Common myeloid progenitor, CD34-positive (primary cell): ENCODE results near the gene TMEM256.
"Not testable (repeated sequence)": the region's sequence is repeated elsewhere in the genome, so short reads cannot be mapped to it uniquely, and the experiment has no call there.

Source experiments
- CTCF ChIA-PET: fragments of 350-600 bp; sonication (Branson Sonifier 250); formaldehyde crosslinking; loops from one replicate; lab custom pipeline; 2021; ENCODE audit warnings: antibody characterized with exemption; lab: Charles Lee
- POLR2A ChIA-PET: fragments of 350-600 bp; sonication (Branson Sonifier 250); formaldehyde crosslinking; loops from one replicate; lab custom pipeline; 2021; ENCODE audit warnings: antibody characterized with exemption; lab: Charles Lee
- DNase-seq, 3 donors: peaks; one replicate each; pipeline versions ENCODE4 v3.0.0 to v3.0.0-alpha.2; 2013
- H3K27ac ChIP-seq, 2 experiments: 1 replicate in 1 of 2; 2 replicates in 1 of 2; pipeline ENCODE4 v1.7.0; 2013; ENCODE audit warnings: inconsistent platforms in 2 of 2, low read length in 2 of 2, mild to moderate bottlenecking in 2 of 2, low read depth in 1 of 2, moderate library complexity in 1 of 2; ENCODE audit not compliant: severe bottlenecking in 2 of 2, insufficient read depth in 1 of 2, poor library complexity in 1 of 2
- H3K27me3 ChIP-seq, 5 experiments: replicated peaks in 2 of 5; 1 replicate in 3 of 5; 2 replicates in 2 of 5; pipeline versions ENCODE4 v1.6.1 to v1.7.0; 2013; ENCODE audit warnings: low read length in 4 of 5, mild to moderate bottlenecking in 2 of 5, moderate library complexity in 2 of 5, inconsistent platforms in 1 of 5; ENCODE audit not compliant: insufficient read depth in 5 of 5, control insufficient read depth in 4 of 5
- H3K36me3 ChIP-seq, 4 experiments: 1 replicate in 2 of 4; 2 replicates in 2 of 4; pipeline versions ENCODE4 v1.6.1 to v1.7.0; 2013; ENCODE audit warnings: low read length in 3 of 4, control low read depth in 1 of 4, mild to moderate bottlenecking in 1 of 4; ENCODE audit not compliant: control insufficient read depth in 4 of 4, insufficient read depth in 4 of 4
- H3K4me1 ChIP-seq, 4 experiments: 1 replicate in 3 of 4; 2 replicates in 1 of 4; pipeline versions ENCODE4 v1.6.1 to v1.7.1; 2013; ENCODE audit warnings: low read length in 3 of 4, mild to moderate bottlenecking in 3 of 4, control low read depth in 1 of 4, inconsistent platforms in 1 of 4, moderate library complexity in 1 of 4; ENCODE audit not compliant: control insufficient read depth in 4 of 4, insufficient read depth in 4 of 4; ENCODE audit errors: control extremely low read depth in 1 of 4
- H3K4me3 ChIP-seq, 7 experiments: 1 replicate in 4 of 7; 2 replicates in 3 of 7; pipeline versions ENCODE4 v1.5.1 to v1.7.0; 2013; ENCODE audit warnings: mild to moderate bottlenecking in 7 of 7, low read length in 6 of 7, moderate library complexity in 6 of 7, inconsistent platforms in 2 of 7, low read depth in 2 of 7, control low read depth in 1 of 7; ENCODE audit not compliant: insufficient read depth in 4 of 7, control insufficient read depth in 1 of 7; ENCODE audit errors: extremely low read depth in 1 of 7
- H3K9me3 ChIP-seq, 5 experiments: 1 replicate in 4 of 5; 2 replicates in 1 of 5; pipeline versions ENCODE4 v1.6.1 to v1.7.1; 2013; ENCODE audit warnings: low read length in 4 of 5, mild to moderate bottlenecking in 2 of 5, inconsistent platforms in 1 of 5, low read depth in 1 of 5, moderate library complexity in 1 of 5; ENCODE audit not compliant: control insufficient read depth in 4 of 5, insufficient read depth in 2 of 5; ENCODE audit errors: control extremely low read depth in 1 of 5
- WGBS: methylation state at CpG from one replicate; pipeline ENCODE4 v1.1.5; 2013; ENCODE audit not compliant: insufficient coverage; 5-methylcytosine and 5-hydroxymethylcytosine counted together

TMEM256 gene

DNA sequence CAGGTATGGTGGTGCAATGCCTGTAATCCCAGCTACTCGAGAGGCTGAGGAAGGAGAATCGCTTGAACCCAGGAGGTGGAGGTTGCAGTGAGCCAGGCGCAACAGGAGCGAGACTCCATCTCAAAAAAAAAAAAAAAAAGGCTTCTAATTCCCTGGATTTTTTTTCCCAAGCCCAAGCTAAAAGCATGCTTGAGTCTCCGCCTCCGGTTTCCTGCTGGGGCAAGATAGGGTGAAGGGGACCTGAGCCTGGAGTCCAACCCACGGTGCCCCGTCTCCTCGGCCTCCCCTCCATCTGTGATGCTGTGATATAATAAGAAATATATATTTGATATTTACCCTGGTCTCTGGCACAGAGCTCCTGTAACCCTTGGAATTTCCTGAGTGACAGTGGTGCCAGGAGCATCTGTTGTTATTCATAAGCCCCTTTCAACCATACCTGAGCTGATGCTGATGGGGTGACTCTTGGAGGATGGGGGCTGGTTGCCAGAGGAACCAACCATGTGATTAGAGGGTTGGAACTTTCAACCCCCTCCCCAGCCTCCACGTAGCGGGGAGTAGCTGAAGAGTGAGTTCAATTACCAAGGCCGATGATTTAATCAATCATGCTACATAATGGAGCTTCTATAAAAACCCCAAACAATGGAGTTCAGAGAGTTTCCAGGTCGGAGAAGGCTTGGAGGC is 35.8 kb downstream of the TMEM256 start:
- ChIA-PET POLR2A (interaction anchor here (0.6 kb wide), 1 partner anchor 190 kb away, joined by 3 read pairs; the partner anchor contains the start of gene TNFSF13), CTCF (interaction anchor here (0.9 to 1.9 kb wide), 3 partner anchors 12 to 72 kb away, joined by 3 to 8 read pairs (median 3); no protein-coding TSS in a partner anchor)
- 67% methylated on average over 2 of the region's 13 CpGs for WGBS
- Histone ChIP-seq H3K27ac (no peak overlapping the region), H3K36me3 (no peaks in the 10 kb centered on the region), H3K27me3 (peaks cover 0 to 6% (median 0%) of the 10 kb centered on the region in 5 experiments), H3K4me1 (no peaks in the 10 kb centered on the region), H3K9me3 (no peaks in the 10 kb centered on the region), H3K4me3 (no peak overlapping the region)
- DNase-seq = no peak

- Histone ChIP-seq H3K27me3 (peaks cover 0 to 6% (median 0%) of the 10 kb centered on the region in 5 experiments), H3K27ac (no peak overlapping the region), H3K9me3 (no peaks in the 10 kb centered on the region), H3K36me3 (no peaks in the 10 kb centered on the region), H3K4me1 (no peaks in the 10 kb centered on the region), H3K4me3 (no peak overlapping the region)
- POLR2A ChIA-PET = no interaction called here
- no peak for DNase-seq
- CTCF ChIA-PET = interaction anchor here (1.9 kb wide), 1 partner anchor 11 kb away, joined by 8 read pairs; no protein-coding TSS in a partner anchor
- 100% methylated on average over 3 of the region's 8 CpGs for WGBS
Measured at GRCh38 chr17:7367083-7367482, 36.8 kb downstream of the TMEM256 start.

DNA sequence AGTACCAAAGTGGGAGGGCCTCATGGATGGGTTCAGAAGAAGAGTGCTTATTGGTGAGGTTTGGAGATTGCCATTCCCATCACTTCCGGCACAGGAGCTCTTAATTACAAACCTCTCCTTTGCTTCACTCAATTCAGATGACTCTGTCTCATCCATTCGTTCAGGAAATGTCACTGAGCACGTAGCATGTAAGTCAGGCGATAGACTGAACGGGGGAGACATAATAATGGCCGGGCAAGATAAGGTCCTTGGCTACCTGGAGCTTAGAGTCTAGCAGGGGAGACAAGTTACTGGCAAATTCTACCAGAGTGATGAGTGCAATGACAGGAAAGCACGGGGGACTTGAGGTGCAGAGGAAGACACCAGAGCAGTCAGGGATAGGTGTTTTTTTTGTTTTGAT is 37.9 kb downstream of the TMEM256 start:
- POLR2A ChIA-PET, H3K4me1 ChIP-seq, DNase-seq, H3K9me3 ChIP-seq, H3K4me3 ChIP-seq, H3K36me3 ChIP-seq, H3K27ac ChIP-seq, H3K27me3 ChIP-seq: not testable (repeated sequence)
- CTCF ChIA-PET = interaction anchor here (1.2 kb wide), 1 partner anchor 71 kb away, joined by 3 read pairs; no protein-coding TSS in a partner anchor
- no CpG with 5 or more reads among the region's 7 CpGs for WGBS

- POLR2A ChIA-PET = no interaction called here
- no peaks in the 10 kb centered on the region for H3K9me3 ChIP-seq
- 94% methylated on average over 5 of the region's 6 CpGs for WGBS
- no peak overlapping the region for H3K27ac ChIP-seq
- no peaks in the 10 kb centered on the region for H3K4me1 ChIP-seq
- H3K27me3 ChIP-seq = no peaks in the 10 kb centered on the region
- CTCF ChIA-PET = interaction anchor here (1.8 kb wide), 1 partner anchor 10 kb away, joined by 4 read pairs; no protein-coding TSS in a partner anchor
- no peak for DNase-seq
- H3K36me3 ChIP-seq = no peaks in the 10 kb centered on the region
- H3K4me3 ChIP-seq = no peak overlapping the region
Measured at GRCh38 chr17:7363311-7363710, 40.6 kb downstream of the TMEM256 start.

DNA sequence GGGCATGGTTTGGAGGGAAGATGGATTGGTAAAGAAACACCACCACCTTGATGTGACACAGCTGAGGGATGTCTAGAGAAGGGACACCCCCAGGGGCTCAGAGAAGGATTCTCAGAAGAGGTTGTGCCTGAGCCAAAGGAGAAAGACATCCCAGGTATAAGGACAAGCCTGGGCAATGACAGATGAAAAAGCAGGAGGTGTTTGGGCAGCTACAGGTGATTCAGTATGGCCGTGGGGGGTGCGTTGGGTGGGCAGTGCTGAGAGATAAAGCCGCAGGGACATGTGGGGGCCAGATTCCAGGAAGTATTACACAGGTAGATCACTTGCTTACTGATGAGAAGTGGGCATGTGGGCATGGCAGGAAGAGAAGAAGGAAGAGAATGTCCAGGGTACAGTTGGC is 42.0 kb downstream of the TMEM256 start:
- Histone ChIP-seq H3K36me3 (no peaks in the 10 kb centered on the region), H3K9me3 (no peaks in the 10 kb centered on the region), H3K27me3 (no peaks in the 10 kb centered on the region), H3K4me3 (no peak overlapping the region), H3K4me1 (no peaks in the 10 kb centered on the region), H3K27ac (no peak overlapping the region)
- ChIA-PET POLR2A (no interaction called here), CTCF (interaction anchor here (0.8 to 1.8 kb wide), 2 partner anchors 8 to 40 kb away, joined by 3 to 4 read pairs; no protein-coding TSS in a partner anchor)
- DNase-seq = no peak
- 59% methylated on average over 3 of the region's 3 CpGs for WGBS

- ChIA-PET POLR2A (no interaction called here), CTCF (interaction anchor here (1.3 to 2.1 kb wide), 2 partner anchors 11 to 41 kb away, joined by 3 to 8 read pairs; no protein-coding TSS in a partner anchor)
- H3K9me3 ChIP-seq = no peaks in the 10 kb centered on the region
- no peak for DNase-seq
- WGBS = 93% methylated on average over 1 of the region's 2 CpGs
- no peak overlapping the region for H3K4me3 ChIP-seq
- peaks cover 0 to 7% (median 0%) of the 10 kb centered on the region in 4 experiments for H3K36me3 ChIP-seq
- peaks cover 0 to 11% (median 4%) of the 10 kb centered on the region in 4 experiments for H3K4me1 ChIP-seq
- no peaks in the 10 kb centered on the region for H3K27me3 ChIP-seq
- no peak overlapping the region for H3K27ac ChIP-seq
Measured at GRCh38 chr17:7357381-7357780, 46.5 kb downstream of the TMEM256 start.

DNA sequence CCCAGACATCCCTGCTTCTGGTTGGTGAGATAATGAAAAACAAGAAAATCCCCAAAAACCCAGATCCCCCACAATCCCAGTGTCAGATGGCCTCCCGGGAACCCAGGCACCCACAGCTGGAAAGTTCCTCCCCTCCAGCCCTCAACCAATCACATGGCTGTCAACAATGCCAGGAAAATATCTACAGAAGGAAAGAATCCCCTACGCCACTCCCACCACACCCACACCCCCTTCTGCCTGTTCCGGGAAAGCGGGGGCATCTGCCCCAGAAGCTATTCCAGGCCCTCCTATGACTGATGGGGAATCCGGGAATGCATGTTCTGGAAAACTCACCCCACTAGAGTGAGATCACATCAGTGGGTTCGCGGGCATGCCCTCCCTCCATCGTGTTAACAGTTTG is 47.1 kb downstream of the TMEM256 start:
- H3K4me3 ChIP-seq = no peak overlapping the region
- ChIA-PET CTCF (interaction anchor here (1.0 to 4.4 kb wide), 13 partner anchors 11 to 204 kb away, joined by 3 to 28 read pairs (median 8); partner anchors contain the start of genes NEURL4, NLGN2, SENP3 and TMEM102), POLR2A (interaction anchor here (0.6 to 1.7 kb wide), 3 partner anchors 25 to 136 kb away, joined by 3 to 6 read pairs (median 5); partner anchors contain the start of gene POLR2A)
- no peak for DNase-seq
- WGBS = 100% methylated on average over 5 of the region's 8 CpGs
- peaks cover 0 to 10% (median 0%) of the 10 kb centered on the region in 4 experiments for H3K36me3 ChIP-seq
- H3K27ac ChIP-seq = no peak overlapping the region
- H3K9me3 ChIP-seq = no peaks in the 10 kb centered on the region
- H3K27me3 ChIP-seq = no peaks in the 10 kb centered on the region
- peaks cover 0 to 14% (median 5%) of the 10 kb centered on the region in 4 experiments for H3K4me1 ChIP-seq
